HCT116 (cell line): ENCODE data around the gene SHROOM3.

Source experiments
- EZH2 ChIP-seq: fragments of 200-600 bp; sonication (generic); IDR thresholded peaks from 2 replicates; pipeline ENCODE4 v1.6.1; 2017; ENCODE audit warnings: antibody characterized with exemption, mixed run types
- POLR2A ChIP-seq: IDR thresholded peaks from 2 replicates; pipeline ENCODE4 v1.7.0; 2011; ENCODE audit warnings: borderline replicate concordance; ENCODE audit not compliant: insufficient read depth, insufficient read length; ENCODE audit errors: extremely low read depth
- POLR2AphosphoS5 ChIP-seq: IDR thresholded peaks from 2 replicates; pipeline ENCODE4 v1.6.1; 2011; ENCODE audit warnings: mild to moderate bottlenecking, low read depth, low read length, moderate library complexity
- RAD21 ChIP-seq: IDR thresholded peaks from 2 replicates; pipeline ENCODE4 v1.6.1; 2012; ENCODE audit warnings: low read depth, mild to moderate bottlenecking
- SIN3A ChIP-seq: IDR thresholded peaks from 2 replicates; pipeline ENCODE4 v1.6.1; 2012; ENCODE audit warnings: low read depth
- ZFX ChIP-seq: fragments of 450-650 bp; IDR thresholded peaks from 2 replicates; pipeline ENCODE4 v1.6.1; 2017
- ZNF274 ChIP-seq: fragments of 200-500 bp; sonication (Bioruptor generic); IDR thresholded peaks from 2 replicates; pipeline ENCODE4 v1.6.1; 2014; ENCODE audit warnings: mild to moderate bottlenecking, low read depth, low read length, inconsistent platforms
- TF ChIP-seq, protein P1 (sequence below): IDR thresholded peaks from 2 replicates; pipeline ENCODE4 v1.6.1; 2012
- TF ChIP-seq, protein P2 (sequence below), 3 experiments: fragments of 200-600 bp in 1 of 3; sonication (generic) in 1 of 3; IDR thresholded peaks in 2 of 3; conservative IDR thresholded peaks in 1 of 3; 2 replicates each; pipeline ENCODE4 v1.5.1; 2012 to 2017; ENCODE audit warnings: low read depth in 2 of 3, low read length in 2 of 3, antibody characterized with exemption in 1 of 3, borderline replicate concordance in 1 of 3, control low read depth in 1 of 3, mild to moderate bottlenecking in 1 of 3, mixed read lengths in 1 of 3, mixed run types in 1 of 3, moderate library complexity in 1 of 3; ENCODE audit not compliant: insufficient read depth in 1 of 3

DNA sequence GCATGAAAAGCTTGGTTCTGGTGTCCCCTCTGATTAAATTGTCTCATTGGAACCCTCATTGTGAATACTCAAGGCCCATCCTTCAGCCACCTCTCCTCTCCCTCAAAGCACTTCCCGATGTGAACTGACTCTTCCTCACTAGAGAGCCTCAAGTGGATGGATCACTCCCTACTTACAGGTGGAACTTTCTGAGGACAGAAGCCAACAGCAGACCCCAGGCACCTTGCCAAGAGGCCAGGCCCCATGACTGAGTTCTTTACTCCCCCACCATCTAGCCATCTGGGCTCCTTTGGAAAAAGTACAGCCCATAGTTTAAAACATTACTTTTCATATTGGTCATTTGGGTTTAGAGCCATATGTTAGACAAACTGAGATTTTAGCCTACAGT, 224.1 kb downstream of the SHROOM3 start:
- TF ChIP-seq, protein P1, sequence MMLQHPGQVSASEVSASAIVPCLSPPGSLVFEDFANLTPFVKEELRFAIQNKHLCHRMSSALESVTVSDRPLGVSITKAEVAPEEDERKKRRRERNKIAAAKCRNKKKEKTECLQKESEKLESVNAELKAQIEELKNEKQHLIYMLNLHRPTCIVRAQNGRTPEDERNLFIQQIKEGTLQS = no peak
- no peak for TF ChIP-seq POLR2A
- TF ChIP-seq, protein P2, sequence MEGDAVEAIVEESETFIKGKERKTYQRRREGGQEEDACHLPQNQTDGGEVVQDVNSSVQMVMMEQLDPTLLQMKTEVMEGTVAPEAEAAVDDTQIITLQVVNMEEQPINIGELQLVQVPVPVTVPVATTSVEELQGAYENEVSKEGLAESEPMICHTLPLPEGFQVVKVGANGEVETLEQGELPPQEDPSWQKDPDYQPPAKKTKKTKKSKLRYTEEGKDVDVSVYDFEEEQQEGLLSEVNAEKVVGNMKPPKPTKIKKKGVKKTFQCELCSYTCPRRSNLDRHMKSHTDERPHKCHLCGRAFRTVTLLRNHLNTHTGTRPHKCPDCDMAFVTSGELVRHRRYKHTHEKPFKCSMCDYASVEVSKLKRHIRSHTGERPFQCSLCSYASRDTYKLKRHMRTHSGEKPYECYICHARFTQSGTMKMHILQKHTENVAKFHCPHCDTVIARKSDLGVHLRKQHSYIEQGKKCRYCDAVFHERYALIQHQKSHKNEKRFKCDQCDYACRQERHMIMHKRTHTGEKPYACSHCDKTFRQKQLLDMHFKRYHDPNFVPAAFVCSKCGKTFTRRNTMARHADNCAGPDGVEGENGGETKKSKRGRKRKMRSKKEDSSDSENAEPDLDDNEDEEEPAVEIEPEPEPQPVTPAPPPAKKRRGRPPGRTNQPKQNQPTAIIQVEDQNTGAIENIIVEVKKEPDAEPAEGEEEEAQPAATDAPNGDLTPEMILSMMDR (IDR thresholded peaks at IDR 0.05 in 2 of 3, conservative IDR thresholded peaks at IDR 0.05 in 1 of 3; ENCODE audit: borderline replicate concordance in 1 of 3, insufficient read depth in 1 of 3, low read depth in 2 of 3, low read length in 2 of 3) = no peak
- no peak for TF ChIP-seq ZFX
- no peak for TF ChIP-seq ZNF274
- TF ChIP-seq EZH2 = no peak
- no peak for TF ChIP-seq RAD21
- no peak for TF ChIP-seq SIN3A
- TF ChIP-seq POLR2AphosphoS5 = no peak
